Fibroblast of the aortic adventitia (primary cell): Measurements from ENCODE around the gene IL2. TPM values are rescaled to one million over a fixed set of nuclear protein-coding genes. Genes with fewer than 3 reads are reported as not detected.

ENCODE experiments used
- DNase-seq: peaks from one replicate; pipeline ENCODE4 v3.0.0-alpha.2; 2010; ENCODE audit warnings: low read depth
- H3K4me3 ChIP-seq: 2 replicates; pipeline ENCODE4 v1.5.1; 2011; ENCODE audit warnings: low read depth, mild to moderate bottlenecking, control low read depth, low read length, moderate library complexity
- total RNA-seq: library from RNA; depleted of rRNA; stranded (reverse); fragments of >200 nt; gene quantifications from 2 replicates; pipeline ENCODE4 v1.2.3, GENCODE V29; 2012; ENCODE audit warnings: low replicate concordance
- TF ChIP-seq, protein P1 (sequence below): IDR thresholded peaks from 2 replicates; pipeline ENCODE4 v1.5.1; 2011; ENCODE audit warnings: mild to moderate bottlenecking, low read length, control low read depth, inconsistent platforms; ENCODE audit not compliant: insufficient read depth

IL2 gene
- total RNA-seq, 1 donor, result not detected

DNA sequence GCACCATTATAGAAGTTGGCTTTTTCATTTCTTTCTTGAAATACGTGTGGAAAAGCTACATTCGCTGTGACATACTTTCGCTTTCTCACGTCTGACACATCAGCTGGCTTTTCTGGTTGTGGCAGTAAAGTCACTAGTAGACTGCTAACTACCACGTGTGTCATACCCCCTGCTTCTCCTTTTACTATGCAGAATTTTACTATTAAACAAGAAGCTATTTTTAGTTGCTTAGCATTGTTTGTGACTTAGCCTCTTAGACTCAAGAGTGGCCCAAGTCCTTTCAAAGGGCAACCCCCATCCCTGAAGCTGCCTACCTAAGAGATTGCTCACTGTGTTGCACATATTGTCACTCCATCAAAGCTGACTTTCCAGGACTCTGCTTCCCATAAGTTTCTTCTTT lies 2.1 kb upstream of the IL2 start:
- H3K4me3 ChIP-seq, result peak overlapping the region; percentile 19
- TF ChIP-seq, protein P1, sequence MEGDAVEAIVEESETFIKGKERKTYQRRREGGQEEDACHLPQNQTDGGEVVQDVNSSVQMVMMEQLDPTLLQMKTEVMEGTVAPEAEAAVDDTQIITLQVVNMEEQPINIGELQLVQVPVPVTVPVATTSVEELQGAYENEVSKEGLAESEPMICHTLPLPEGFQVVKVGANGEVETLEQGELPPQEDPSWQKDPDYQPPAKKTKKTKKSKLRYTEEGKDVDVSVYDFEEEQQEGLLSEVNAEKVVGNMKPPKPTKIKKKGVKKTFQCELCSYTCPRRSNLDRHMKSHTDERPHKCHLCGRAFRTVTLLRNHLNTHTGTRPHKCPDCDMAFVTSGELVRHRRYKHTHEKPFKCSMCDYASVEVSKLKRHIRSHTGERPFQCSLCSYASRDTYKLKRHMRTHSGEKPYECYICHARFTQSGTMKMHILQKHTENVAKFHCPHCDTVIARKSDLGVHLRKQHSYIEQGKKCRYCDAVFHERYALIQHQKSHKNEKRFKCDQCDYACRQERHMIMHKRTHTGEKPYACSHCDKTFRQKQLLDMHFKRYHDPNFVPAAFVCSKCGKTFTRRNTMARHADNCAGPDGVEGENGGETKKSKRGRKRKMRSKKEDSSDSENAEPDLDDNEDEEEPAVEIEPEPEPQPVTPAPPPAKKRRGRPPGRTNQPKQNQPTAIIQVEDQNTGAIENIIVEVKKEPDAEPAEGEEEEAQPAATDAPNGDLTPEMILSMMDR, result no peak
- DNase-seq, result peak; percentile 4

DNA sequence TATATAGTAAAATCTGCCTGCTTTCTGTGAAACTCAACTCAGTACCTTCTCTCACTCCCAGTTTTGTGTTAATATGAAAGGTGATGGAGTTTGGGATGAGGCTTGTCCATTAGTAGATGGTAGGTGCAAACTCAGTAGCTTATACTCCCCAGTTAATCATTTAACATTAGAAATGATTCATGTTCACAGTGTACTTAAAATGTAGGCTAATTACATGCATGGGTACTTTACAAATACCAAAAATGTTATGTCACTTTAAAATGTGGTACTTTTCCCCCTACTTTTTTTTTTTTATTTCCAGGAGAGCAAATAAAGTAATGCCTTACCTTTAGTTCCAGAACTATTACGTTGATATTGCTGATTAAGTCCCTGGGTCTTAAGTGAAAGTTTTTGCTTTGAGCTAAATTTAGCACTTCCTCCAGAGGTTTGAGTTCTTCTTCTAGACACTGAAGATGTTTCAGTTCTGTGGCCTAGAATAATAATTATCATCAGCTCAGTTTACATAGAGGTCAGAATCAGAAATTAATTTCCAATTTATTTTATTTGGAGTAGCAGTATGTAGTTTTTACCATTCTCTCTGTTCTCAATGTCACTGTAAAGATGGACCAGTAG lies 3.0 kb downstream of the IL2 start:
- DNase-seq, result no peak
- no peak overlapping the region for H3K4me3 ChIP-seq
- TF ChIP-seq, protein P1, result no peak

DNA sequence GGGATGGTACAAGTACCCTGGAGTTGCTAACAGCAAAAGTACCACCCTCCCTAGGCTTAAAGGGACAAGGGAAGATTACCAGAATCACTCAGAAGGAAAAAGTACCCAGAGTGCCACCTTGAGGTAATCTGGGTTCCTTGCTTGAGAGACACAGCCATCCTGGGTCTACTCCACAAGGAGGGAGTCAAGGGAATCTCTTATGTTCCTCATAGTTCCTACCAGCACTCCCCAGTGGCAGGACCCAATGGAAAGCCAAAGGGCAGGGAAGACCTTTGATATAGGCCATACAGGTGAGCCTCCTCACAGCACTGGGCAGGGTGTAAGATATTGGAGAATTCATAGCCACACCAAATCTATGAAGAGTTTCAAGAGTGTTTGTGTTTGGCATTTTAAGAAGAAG lies 5.7 kb downstream of the IL2 start:
- TF ChIP-seq, protein P1, result peak; percentile 16
- DNase-seq, result peak; percentile 8

DNA sequence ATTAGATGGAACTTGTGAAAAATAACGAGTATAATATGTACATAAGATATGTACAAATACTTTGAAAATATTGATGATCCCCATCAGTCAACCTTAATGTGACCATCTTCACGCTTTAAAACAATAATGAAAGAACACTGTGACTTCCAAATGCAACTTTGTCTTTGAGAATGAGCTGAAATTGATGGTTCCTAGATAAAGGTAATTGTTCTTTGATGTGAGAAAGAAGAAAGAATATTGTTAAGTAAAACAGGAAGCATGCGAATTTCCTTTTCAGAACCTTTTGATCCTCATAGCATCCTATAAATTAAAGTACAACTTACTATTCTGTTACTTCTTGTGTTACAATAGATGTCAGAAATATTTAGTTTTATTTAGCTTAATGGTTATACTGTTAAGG lies 22.2 kb downstream of the IL2 start:
- H3K4me3 ChIP-seq, result no peak overlapping the region
- TF ChIP-seq, protein P1, result no peak
- no peak for DNase-seq

More for the DNA sequence above, 5.7 kb downstream of the IL2 start:
- no peak overlapping the region for H3K4me3 ChIP-seq

DNA sequence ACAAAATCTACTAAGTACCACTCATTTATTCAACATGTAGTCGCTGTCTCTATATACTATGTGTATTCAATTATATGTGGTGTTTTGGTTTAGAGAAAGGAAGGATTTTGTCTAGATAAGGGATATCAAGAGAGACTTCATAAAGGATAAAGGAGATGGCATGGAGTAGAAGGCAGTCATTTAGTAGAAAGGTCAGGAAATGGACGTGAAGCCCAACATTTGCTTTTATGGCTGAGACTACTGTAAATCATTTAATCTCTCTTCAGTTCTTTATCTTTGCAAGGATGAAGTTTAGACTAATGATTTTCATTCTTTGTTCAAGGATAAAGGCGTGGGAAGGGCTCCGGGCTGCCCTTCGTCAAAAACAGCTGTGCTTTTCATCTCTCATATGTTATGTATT lies 25.2 kb downstream of the IL2 start:
- H3K4me3 ChIP-seq, result no peak overlapping the region
- TF ChIP-seq, protein P1, result no peak
- no peak for DNase-seq

DNA sequence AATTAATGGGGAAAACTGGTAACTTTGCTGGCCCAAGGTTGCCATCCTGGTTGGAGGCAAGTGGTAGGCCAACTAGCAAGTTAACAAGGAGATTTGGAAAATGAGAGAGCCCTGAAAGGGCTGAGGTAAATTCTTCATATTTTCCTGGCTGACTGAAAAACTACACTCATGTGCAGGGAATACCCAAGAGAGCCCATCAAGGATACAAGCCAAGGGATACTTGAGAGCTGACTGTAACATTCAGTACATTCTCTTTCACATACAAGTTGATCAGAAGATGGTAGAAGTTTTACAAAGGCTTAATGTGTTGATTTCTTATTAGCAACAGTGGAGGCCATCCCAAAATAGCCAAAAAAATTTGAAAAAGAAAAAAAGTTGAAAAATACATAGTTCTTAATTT lies 33.3 kb downstream of the IL2 start:
- TF ChIP-seq, protein P1, result no peak
- H3K4me3 ChIP-seq, result no peak overlapping the region
- DNase-seq, result peak; percentile 22

DNA sequence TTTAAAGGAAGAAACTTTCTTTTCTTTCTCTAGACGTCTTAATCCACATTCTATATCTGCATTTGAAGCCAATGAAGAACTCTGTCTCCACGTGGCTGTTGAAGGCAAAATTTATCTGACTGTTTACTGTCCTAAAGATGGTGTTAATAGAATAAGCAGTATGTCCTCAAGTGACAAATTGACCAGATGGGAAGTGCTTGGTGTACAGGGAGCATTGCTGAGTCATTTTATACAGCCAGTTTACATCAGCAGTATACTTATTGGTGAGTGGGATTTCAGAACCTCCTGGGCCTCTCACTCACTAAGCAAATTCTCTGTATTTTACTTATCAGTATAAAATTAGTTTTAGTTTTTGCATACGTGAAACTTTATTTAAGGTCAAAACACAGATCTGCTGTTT lies 44.0 kb downstream of the IL2 start:
- no peak for DNase-seq
- TF ChIP-seq, protein P1, result no peak

More for the DNA sequence above, 44.0 kb downstream of the IL2 start:
- no peak overlapping the region for H3K4me3 ChIP-seq
